Coronary artery (tissue), 2 donors: ENCODE data around the gene LRRC3C.

ENCODE experiments used
- DNase-seq: peaks from one replicate; pipeline ENCODE4 v3.0.0-alpha.2; 2017; ENCODE audit warnings: low spot score
- H3K27ac ChIP-seq, 2 donors: fragments of 200-600 bp; sonication (generic); one replicate each; pipeline ENCODE4 v1.5.1; 2016 to 2019
- H3K4me3 ChIP-seq: fragments of 200-600 bp; sonication (generic); 2 replicates; pipeline ENCODE4 v1.5.1; 2016; ENCODE audit warnings: mild to moderate bottlenecking, moderate library complexity
- CTCF ChIP-seq: fragments of 200-600 bp; sonication (generic); IDR thresholded peaks from one replicate; pipeline ENCODE4 v1.5.1; 2019; ENCODE audit warnings: antibody characterized with exemption

LRRC3C gene

DNA sequence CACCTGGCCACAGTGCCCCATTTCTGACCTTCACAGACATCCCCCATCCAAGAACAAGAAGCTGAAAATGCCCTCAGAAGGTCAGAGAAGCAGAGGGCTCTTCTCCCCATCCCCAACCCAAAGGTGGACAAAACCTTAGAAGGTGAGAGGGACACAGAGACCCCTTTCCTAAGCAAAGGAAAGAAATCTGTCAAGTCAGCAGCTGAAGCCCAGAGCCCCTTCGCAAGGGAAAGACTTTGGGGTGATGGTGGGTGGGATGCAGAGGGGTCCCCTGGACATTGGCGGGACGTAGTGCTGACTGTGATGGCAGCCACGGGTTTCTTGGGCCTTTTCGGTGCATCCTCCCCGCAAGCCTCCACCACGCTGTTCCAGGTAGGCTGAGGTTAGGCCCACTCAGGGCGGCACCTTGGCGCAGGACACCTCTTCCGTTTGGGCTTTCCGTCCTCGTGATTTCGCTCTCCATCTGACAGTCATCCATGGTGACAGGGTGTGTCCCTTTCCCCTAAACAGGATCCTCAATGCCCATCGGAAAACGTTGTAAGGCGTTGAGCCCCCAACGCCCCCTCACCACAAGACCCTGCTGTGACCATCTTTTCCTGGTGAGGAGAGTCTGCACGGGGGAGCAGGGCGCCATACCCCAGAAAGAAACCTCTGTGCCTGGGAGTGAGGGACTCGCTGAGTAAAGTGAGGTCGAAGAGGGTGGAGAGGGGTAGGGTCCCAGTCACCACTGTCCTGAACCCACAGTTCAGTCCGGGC is 24.6 kb downstream of the LRRC3C start:
- Histone ChIP-seq H3K4me3 (peak overlapping the region; percentile 66), H3K27ac (peak overlapping the region; percentile 12 to 64)
- no peak for TF ChIP-seq CTCF
- no peak for DNase-seq

DNA sequence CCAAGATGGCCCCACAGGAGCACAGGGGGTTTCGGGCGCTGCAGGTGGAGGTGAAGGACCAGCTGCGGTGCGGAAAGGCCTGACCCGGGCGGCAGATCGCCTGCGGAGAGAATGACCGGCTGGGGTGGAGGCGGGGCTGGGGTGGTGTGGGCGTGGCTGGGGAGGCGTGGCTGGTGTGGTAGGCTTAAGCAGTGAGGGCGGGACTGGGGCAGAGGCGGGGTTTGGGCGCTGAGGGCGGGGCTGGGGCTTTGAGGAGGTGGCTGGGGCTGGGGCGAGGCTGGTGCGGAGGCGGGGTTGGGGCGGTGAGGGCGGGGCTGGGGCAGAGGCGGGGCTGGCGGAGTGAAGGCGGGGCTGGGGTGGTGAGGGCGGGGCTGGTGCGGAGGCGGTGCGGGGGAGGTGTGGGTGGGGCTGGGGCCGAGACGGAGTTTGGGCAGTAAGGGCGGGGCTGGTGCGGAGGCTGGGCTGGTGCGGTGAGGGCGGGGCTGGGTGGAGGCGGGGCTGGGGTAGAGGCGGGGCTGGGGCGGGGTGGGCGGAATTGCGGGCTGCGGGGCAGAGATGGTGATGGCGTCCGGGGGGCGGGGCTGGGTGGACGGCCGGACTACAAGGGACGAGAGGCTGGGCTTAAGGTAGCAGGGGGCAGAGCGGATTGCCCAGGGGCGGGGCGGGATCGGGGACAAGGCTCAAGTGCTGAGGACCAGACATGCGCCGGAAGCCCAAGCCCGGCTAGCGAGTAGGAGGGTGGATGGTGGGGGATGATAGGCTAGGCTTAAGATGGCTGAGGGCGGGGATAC is 25.3 kb downstream of the LRRC3C start:
- DNase-seq: peak; percentile 98
- H3K4me3 ChIP-seq: peak overlapping the region; percentile 66
- peak overlapping the region; percentile 40 to 84 for H3K27ac ChIP-seq
- TF ChIP-seq CTCF: no peak

DNA sequence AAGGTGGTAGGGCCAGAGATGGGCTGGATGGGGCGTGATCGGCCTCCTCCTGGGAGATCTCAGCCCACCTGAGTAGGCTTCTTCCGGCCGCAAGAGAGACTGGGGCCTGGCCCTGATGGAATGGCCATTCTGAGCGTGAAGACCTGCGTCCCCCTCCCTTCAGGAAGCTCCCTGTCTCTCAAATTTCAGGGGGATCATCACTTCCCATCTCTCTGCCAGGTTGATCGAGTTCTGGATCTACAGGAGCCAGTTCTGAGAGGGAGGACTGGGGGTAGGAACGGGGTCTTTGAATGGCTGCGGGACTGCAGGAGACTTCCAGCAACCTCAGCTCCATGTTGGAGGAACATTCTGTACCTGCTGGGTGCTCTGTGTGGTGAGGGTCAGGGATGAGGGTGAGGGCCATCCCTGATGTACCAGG is 25.9 kb downstream of the LRRC3C start:
- DNase-seq: no peak
- Histone ChIP-seq H3K4me3 (peak overlapping the region; percentile 66), H3K27ac (peak overlapping the region; percentile 40 to 84)
- no peak for TF ChIP-seq CTCF

- TF ChIP-seq CTCF: no peak
- no peak overlapping the region for H3K27ac ChIP-seq
- DNase-seq: no peak
- H3K4me3 ChIP-seq: no peak overlapping the region
Observed at GRCh38 chr17:39954876-39955275, 27.3 kb downstream of the LRRC3C start.

DNA sequence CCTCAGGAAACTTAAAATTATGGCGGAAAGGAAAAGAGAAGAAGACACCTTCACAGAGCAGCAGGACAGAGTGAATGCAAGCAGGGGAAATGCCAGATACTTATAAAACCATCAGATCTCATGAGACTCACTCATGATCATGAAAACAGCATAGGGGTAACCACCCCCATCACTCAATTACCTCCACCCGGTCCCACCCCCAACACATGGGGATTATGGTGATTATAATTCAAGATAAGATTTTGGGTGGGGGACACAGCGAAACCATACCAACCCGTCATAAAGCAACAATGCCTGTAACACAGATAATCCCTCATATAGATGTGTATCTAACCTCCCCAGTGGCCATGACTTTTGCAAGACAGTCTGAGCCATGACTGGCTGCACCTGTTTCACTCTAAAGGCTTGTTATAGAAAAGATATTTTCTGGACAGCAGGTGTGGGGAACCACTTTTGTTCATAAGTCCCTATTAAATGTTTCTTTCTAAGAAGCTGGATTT is 28.2 kb downstream of the LRRC3C start:
- no peak for DNase-seq
- no peak for TF ChIP-seq CTCF
- Histone ChIP-seq H3K4me3 (no peak overlapping the region), H3K27ac (no peak overlapping the region)

GRCh38 chr17:39960524-39961041 is 33.1 kb downstream of the LRRC3C start:
- no peak for DNase-seq
- Histone ChIP-seq H3K27ac (no peak overlapping the region), H3K4me3 (no peak overlapping the region)
- TF ChIP-seq CTCF: no peak
